HG02981 (cell line): ENCODE measurements around the gene FOXF1.

ENCODE experiments used
- ATAC-seq: cut with Tn5 transposase; IDR thresholded peaks from one replicate; pipeline ENCODE4 v1.9.1; 2021; ENCODE audit warnings: mild to moderate bottlenecking, moderate library complexity; ENCODE audit not compliant: unreplicated experiment

FOXF1 gene

GRCh38 chr16:86515777-86516622 lies 5.7 kb downstream of the FOXF1 start:
- ATAC-seq: no peak

- ATAC-seq: no peak
Measured at GRCh38 chr16:86516623-86517003, 6.3 kb downstream of the FOXF1 start.

DNA sequence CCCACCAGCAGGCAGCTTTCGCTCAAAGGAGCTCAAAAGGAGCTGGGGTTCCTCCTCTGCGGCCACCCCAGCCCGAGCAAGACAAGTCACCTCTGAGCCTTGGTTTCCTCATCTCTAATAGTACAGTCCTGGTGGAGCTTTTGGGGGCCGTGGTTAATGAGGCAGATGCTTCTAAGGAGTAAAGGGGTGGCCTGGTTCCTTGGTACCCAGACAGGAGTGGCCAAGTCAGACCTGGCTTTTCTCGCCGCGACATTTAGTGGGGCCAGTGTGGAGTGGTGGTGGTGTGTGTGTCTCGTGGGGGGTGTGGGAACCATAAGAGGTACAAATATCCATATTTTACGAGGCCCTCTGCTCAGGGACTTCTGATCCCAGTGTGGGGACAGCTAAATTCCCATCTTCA lies 6.7 kb downstream of the FOXF1 start:
- no peak for ATAC-seq

GRCh38 chr16:86517652-86518258 lies 7.4 kb downstream of the FOXF1 start:
- no peak for ATAC-seq

DNA sequence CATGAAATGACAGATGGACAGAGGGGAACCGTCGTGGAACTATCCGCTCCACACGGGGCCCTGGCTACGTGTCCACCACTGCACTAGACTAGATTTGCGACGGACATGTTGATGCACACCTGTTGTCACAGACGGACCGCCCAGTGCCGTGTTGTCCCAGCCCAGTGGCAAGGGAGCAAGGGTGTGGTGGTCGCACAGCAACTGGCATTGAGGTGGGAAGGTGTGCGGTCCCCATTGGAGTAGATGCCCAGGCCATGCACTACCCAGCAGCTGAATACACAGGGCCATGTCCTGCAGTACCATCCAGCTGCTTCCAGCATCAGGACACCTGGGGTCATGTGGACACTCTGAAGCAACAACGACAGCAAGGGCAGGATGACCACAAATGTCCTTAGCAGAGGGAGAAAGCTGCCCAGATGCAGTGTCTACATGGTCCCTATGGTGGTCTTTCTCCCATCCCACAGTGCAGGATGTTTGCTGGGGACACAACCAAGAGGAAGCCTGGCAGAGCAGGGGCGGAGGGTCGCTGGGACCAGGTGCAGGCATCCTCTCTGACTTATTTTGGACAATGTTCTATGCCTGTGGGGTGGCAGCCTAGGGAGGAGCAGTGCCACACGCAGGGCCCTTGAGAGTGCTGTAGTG lies 8.8 kb downstream of the FOXF1 start:
- ATAC-seq: no peak

GRCh38 chr16:86519649-86520316 lies 9.5 kb downstream of the FOXF1 start:
- ATAC-seq: no peak

- ATAC-seq: no peak
Measured at GRCh38 chr16:86520317-86521210, 10.2 kb downstream of the FOXF1 start.

DNA sequence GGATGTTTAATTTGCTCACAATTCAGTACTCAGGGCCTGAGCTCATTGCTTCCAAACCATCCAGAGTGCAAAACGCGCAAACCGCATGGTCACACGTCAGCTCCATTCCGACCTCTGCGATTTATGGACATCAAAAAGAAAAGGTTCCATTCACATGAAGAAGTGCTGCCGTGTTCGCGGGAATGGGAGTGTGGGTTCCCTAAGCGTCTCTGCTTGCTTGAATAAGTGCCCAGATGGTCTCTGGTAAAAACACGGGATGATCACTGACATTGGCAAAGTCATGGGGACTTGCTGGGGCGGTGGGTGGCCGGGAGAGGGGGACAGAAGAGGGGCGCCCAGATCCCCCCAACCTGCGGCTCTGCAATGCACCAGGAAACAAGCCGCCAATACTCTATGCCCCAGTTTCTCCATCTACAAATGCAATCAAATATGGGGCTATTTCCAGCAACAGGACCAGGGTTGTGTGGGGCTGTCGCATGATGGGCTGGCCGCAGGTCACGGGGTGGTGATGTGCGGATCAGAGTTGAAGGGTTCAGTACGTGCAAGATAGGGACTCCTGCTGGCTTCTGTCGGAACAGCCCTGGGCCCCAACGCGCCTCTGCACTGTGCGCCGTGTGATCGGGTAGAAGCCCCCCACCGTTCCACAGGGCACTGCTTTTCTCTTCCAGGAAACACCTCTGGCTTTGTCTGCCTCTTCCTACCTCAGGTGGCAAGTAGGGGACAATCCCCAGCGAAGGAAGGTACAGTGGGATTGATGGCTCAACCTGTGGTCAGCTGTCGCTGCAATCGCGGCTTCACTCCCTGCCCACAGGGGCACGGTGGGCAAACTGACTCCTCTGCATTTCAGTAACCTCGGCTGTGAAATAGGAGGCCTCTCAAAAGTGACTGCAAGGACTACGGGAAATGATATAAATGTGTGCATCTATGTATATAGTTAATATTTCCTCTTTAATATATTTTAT lies 11.2 kb downstream of the FOXF1 start:
- no peak for ATAC-seq

DNA sequence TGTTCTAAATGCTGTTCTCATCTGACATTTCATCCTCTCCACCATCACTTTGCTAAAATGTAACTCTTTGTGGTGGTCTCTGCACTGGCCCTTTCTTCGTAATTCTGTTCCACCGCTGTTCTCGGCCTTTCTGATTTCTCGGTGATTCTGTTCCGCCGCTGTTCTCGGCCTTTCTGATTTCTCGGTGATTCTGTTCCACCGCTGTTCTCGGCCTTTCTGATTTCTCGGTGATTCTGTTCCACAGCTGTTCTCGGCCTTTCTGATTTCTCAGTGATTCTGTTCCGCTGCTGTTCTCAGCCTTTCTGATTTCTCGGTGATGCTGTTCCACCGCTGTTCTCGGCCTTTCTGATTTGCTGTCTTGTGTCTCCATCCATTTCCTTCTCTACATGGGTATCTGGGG lies 12.3 kb downstream of the FOXF1 start:
- no peak for ATAC-seq

DNA sequence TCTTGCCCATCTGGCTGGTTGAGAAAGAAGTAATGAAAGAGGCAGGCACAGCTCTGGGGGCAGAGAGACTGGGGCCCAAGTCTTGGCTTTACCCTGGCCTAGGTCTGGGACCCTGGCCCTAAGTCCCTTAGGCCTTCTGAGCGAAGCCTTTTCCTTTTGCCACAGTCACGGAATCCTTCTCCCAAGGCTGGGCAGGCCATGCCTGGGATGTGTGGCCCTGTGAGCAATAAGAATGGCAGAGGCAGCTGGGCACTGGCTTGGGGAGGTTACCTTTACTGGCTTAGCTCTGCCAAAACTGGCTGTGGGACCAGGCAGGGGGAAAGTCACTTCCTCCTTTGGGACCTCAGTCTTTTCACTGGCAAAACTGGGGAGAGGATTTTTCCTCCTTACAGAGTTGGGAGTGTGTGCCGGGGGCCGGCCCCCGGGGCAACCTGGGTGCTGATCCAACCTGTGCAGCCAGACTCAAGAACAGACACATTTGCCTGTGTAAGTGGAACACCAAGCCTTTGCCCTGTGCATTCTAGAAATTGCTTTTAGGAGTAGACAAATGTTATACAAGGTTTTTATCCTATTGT lies 12.9 kb downstream of the FOXF1 start:
- ATAC-seq: no peak

DNA sequence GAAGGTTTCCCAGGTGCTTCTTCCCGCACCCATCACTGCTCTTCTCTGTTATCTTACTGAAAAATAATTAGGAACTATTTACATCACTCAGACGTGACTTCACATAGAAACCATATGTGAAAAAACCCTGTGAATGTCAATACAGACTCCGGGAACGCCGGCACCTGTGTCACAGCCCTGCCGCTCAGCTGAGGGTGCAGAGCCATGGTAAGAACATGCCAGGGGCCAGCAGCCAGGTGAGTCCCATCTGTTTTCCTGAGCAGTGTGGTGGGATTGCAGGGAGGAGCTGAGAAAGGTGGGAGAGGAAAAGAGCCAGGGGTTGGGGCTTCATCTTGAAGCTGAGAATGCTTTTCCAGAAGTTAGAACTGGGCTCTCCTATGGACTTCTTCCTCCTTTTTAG lies 13.7 kb downstream of the FOXF1 start:
- ATAC-seq: no peak

GRCh38 chr16:86525696-86526095 lies 15.4 kb downstream of the FOXF1 start:
- ATAC-seq: no peak

- no peak for ATAC-seq
Measured at GRCh38 chr16:86527366-86527765, 17.0 kb downstream of the FOXF1 start.

- ATAC-seq: no peak
Measured at GRCh38 chr16:86528061-86528929, 18.0 kb downstream of the FOXF1 start.

DNA sequence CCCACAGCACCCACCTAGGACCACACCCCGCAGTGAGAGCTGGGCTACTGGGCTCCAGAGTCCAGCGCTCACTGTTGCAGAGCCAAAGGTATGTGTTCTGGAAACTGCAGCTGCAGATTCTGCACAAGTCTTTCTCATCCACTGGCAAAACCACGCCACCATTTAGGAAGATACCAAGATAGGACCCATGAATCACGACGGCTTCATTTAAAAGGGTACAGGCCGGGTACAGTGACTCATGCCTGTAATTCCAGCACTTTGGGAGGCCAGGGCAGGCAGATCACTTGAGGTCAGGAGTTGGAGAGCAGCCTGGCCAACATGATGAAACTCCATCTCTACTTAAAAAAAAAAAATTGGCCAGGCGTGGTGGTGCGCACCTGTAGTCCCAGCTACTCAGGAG lies 18.8 kb downstream of the FOXF1 start:
- ATAC-seq: no peak

GRCh38 chr16:86530251-86531190 lies 20.2 kb downstream of the FOXF1 start:
- ATAC-seq: no peak

GRCh38 chr16:86531191-86531545 lies 20.8 kb downstream of the FOXF1 start:
- ATAC-seq: no peak
